ENCODE results near the gene FAHD2A.

Gene FAHD2A

GRCh38 chr2:95382192-95382591 is 20.3 kb upstream of the FAHD2A start:
- Mint-ChIP-seq H3K27ac (no peak overlapping the region), H3K4me1 (ENCODE audit: low read depth) (no peaks in the 10 kb centered on the region), H3K9me3 (no peaks in the 10 kb centered on the region), H3K4me3 (no peak overlapping the region), H3K36me3 (ENCODE audit: low read depth) (no peaks in the 10 kb centered on the region), H3K27me3 (ENCODE audit: low read depth) (no peaks in the 10 kb centered on the region)

GRCh38 chr2:95382686-95383634 is 19.5 kb upstream of the FAHD2A start:
- H3K27ac Mint-ChIP-seq: no peak overlapping the region
- H3K36me3 Mint-ChIP-seq (ENCODE audit: low read depth): no peaks in the 10 kb centered on the region
- H3K4me1 Mint-ChIP-seq (ENCODE audit: low read depth): no peaks in the 10 kb centered on the region
- H3K9me3 Mint-ChIP-seq: no peaks in the 10 kb centered on the region
- no peak overlapping the region for H3K4me3 Mint-ChIP-seq
- H3K27me3 Mint-ChIP-seq (ENCODE audit: low read depth): no peaks in the 10 kb centered on the region

DNA sequence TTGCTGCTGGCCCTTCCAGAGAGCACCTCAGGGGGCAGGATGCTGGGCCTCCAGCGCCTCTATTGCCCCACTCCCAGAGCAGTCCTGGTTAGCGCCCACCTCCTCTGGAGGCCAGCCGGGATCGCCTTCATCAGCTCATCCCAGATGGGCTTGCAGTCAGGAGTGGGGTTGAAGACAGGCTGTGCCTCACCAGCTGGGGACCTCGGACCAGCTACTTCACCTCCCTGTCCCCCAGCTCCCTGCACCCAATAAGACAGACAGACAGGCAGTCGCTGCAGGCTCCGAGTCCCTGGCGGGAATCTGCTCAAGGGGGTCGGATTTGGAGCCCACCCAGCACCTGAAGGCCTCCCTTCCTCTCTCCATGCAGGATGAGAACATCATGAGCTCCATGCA is 18.9 kb upstream of the FAHD2A start:
- H3K36me3 Mint-ChIP-seq (ENCODE audit: low read depth): no peaks in the 10 kb centered on the region
- no peaks in the 10 kb centered on the region for H3K27me3 Mint-ChIP-seq (ENCODE audit: low read depth)
- H3K4me3 Mint-ChIP-seq: no peak overlapping the region
- H3K27ac Mint-ChIP-seq: no peak overlapping the region
- H3K4me1 Mint-ChIP-seq (ENCODE audit: low read depth): no peaks in the 10 kb centered on the region
- H3K9me3 Mint-ChIP-seq: no peaks in the 10 kb centered on the region

GRCh38 chr2:95384854-95385569 is 17.5 kb upstream of the FAHD2A start:
- no peak overlapping the region for H3K27ac Mint-ChIP-seq
- H3K27me3 Mint-ChIP-seq (ENCODE audit: low read depth): no peaks in the 10 kb centered on the region
- H3K36me3 Mint-ChIP-seq (ENCODE audit: low read depth): no peaks in the 10 kb centered on the region
- H3K4me1 Mint-ChIP-seq (ENCODE audit: low read depth): peaks cover 2% of the 10 kb centered on the region
- H3K9me3 Mint-ChIP-seq: no peaks in the 10 kb centered on the region
- no peak overlapping the region for H3K4me3 Mint-ChIP-seq

GRCh38 chr2:95385570-95385984 is 16.9 kb upstream of the FAHD2A start:
- Mint-ChIP-seq H3K27ac (no peak overlapping the region), H3K4me1 (ENCODE audit: low read depth) (peaks cover 2% of the 10 kb centered on the region), H3K27me3 (ENCODE audit: low read depth) (no peaks in the 10 kb centered on the region), H3K9me3 (no peaks in the 10 kb centered on the region), H3K4me3 (no peak overlapping the region), H3K36me3 (ENCODE audit: low read depth) (no peaks in the 10 kb centered on the region)

GRCh38 chr2:95386031-95386430 is 16.5 kb upstream of the FAHD2A start:
- H3K4me3 Mint-ChIP-seq: no peak overlapping the region
- no peaks in the 10 kb centered on the region for H3K36me3 Mint-ChIP-seq (ENCODE audit: low read depth)
- peaks cover 2% of the 10 kb centered on the region for H3K4me1 Mint-ChIP-seq (ENCODE audit: low read depth)
- H3K9me3 Mint-ChIP-seq: no peaks in the 10 kb centered on the region
- H3K27ac Mint-ChIP-seq: no peak overlapping the region
- no peaks in the 10 kb centered on the region for H3K27me3 Mint-ChIP-seq (ENCODE audit: low read depth)

DNA sequence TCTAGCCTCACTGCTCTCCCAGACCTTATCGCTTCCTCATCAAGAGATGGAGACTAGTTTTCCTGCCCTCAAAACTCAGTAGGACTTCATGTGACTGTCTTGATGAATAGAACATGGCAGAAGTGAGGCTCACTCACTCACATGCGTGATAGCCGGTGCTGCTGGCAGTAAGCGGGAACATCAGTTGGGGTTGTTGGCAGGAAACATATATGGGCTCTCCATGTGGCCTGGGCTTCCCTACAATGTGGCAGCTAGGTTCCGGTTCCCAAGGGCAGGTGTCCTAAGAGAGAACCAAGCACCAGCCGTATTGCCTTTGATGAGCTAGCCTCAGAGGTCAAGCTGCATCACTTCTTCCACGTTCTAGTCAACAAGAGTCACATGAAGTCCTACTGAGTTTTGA is 15.2 kb upstream of the FAHD2A start:
- no peak overlapping the region for H3K4me3 Mint-ChIP-seq
- no peaks in the 10 kb centered on the region for H3K9me3 Mint-ChIP-seq
- H3K36me3 Mint-ChIP-seq (ENCODE audit: low read depth): no peaks in the 10 kb centered on the region
- H3K27ac Mint-ChIP-seq: no peak overlapping the region
- no peaks in the 10 kb centered on the region for H3K27me3 Mint-ChIP-seq (ENCODE audit: low read depth)
- H3K4me1 Mint-ChIP-seq (ENCODE audit: low read depth): peaks cover 2% of the 10 kb centered on the region

DNA sequence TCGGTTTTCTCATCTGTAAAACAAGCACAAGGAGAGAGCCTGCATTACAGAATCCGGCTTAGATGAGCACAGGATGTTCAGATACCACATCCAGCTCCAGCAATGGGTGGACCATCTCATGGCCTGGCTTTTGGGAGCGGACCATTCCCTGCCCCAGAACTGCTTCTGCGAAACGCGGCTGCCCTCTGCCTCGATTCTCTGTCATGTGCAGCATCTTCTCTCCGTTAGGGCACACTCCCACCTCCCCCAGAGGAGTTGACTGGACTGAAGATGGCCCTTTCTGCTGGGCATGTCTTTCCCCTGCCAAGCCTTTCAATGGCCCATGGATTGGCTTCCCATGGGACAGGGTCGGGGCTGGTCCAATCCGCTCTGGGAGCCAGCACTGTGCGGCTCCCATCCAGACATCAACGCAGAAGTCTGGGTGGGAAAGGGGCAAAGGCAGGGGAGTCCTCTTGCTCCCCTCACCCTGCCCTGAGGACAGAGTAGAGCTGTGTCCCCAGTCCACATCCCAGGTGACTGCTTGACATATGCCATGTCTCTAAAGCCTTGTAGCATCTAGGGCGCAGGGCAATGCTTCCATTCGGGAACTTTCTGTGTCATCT is 14.3 kb upstream of the FAHD2A start:
- H3K27me3 Mint-ChIP-seq (ENCODE audit: low read depth): no peaks in the 10 kb centered on the region
- peaks cover 2% of the 10 kb centered on the region for H3K4me1 Mint-ChIP-seq (ENCODE audit: low read depth)
- no peak overlapping the region for H3K4me3 Mint-ChIP-seq
- H3K9me3 Mint-ChIP-seq: no peaks in the 10 kb centered on the region
- no peaks in the 10 kb centered on the region for H3K36me3 Mint-ChIP-seq (ENCODE audit: low read depth)
- no peak overlapping the region for H3K27ac Mint-ChIP-seq

- Mint-ChIP-seq H3K9me3 (no peaks in the 10 kb centered on the region), H3K27me3 (ENCODE audit: low read depth) (no peaks in the 10 kb centered on the region)
Measured at GRCh38 chr2:95388856-95389244, 13.7 kb upstream of the FAHD2A start.

GRCh38 chr2:95389245-95390119 is 13.0 kb upstream of the FAHD2A start:
- no peaks in the 10 kb centered on the region for H3K9me3 Mint-ChIP-seq
- H3K27me3 Mint-ChIP-seq (ENCODE audit: low read depth): no peaks in the 10 kb centered on the region
- no peak overlapping the region for H3K27ac Mint-ChIP-seq
- no peak overlapping the region for H3K4me3 Mint-ChIP-seq
- no peaks in the 10 kb centered on the region for H3K36me3 Mint-ChIP-seq (ENCODE audit: low read depth)
- peaks cover 2% of the 10 kb centered on the region for H3K4me1 Mint-ChIP-seq (ENCODE audit: low read depth)

More at GRCh38 chr2:95388856-95389244, 13.7 kb upstream of the FAHD2A start:
- Mint-ChIP-seq H3K4me1 (ENCODE audit: low read depth) (peaks cover 2% of the 10 kb centered on the region), H3K36me3 (ENCODE audit: low read depth) (no peaks in the 10 kb centered on the region), H3K27ac (no peak overlapping the region), H3K4me3 (no peak overlapping the region)

- H3K36me3 Mint-ChIP-seq (ENCODE audit: low read depth): no peaks in the 10 kb centered on the region
- no peak overlapping the region for H3K27ac Mint-ChIP-seq
- peaks cover 2% of the 10 kb centered on the region for H3K4me1 Mint-ChIP-seq (ENCODE audit: low read depth)
- no peak overlapping the region for H3K4me3 Mint-ChIP-seq
- H3K27me3 Mint-ChIP-seq (ENCODE audit: low read depth): no peaks in the 10 kb centered on the region
- H3K9me3 Mint-ChIP-seq: no peaks in the 10 kb centered on the region
Measured at GRCh38 chr2:95390272-95390880, 12.1 kb upstream of the FAHD2A start.

DNA sequence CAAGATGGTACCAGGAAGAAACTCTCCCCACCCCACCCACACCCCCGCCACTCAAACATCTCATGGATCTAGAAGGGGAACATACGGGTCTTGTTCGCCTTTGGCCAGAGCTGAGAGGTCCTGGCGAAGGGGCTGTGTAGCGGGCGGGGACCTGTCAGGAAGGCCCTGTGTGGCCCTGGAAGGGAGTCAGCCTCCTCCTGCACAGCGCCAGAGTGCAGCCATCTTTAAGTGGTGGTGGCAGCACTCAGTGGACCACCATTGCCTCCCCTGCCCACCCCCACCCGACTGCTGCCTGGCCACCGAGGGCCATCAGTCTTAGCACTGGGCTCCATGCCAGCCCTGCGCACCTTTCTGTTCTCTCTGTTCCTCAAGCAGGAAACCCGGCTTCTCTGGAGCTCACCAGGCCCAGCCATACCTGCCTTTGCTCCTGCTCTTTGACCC is 11.6 kb upstream of the FAHD2A start:
- Mint-ChIP-seq H3K27me3 (ENCODE audit: low read depth) (no peaks in the 10 kb centered on the region), H3K27ac (no peak overlapping the region), H3K36me3 (ENCODE audit: low read depth) (no peaks in the 10 kb centered on the region), H3K4me3 (no peak overlapping the region), H3K9me3 (no peaks in the 10 kb centered on the region), H3K4me1 (ENCODE audit: low read depth) (peaks cover 2% of the 10 kb centered on the region)

DNA sequence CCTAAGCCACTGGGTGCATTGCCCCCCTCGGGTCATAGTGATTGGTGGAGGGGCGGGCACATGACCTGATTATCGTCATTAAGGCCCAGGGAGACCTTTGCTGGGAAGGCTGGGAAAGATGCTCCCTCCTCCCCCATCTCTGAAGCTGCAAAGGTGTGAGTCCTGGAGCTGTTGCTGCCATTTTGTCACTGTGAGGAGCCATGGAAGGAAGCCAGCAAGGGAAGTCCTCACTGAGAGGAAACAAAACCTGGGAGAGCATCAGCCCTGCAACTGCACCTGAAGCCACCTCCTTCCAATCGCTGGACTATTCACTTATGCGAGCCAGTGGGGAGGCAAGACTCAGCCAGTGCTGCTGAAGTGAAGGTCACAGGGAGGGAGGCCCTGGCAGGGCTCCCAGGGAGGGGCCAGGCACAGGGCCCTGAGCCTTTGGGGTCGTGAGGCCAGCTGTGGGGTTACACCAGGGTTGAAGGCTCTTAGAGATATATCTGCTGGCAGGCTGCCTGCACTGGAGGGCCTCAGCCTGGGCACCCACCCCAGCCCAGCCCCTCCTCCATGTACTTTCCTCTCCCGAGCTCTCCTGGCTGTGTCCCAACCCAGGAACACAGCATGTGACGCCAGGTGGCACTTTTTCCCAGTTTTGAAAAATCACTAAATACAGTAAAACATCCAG is 10.7 kb upstream of the FAHD2A start:
- Mint-ChIP-seq H3K4me3 (no peak overlapping the region), H3K36me3 (ENCODE audit: low read depth) (no peaks in the 10 kb centered on the region)

More for the DNA sequence above, 10.7 kb upstream of the FAHD2A start:
- H3K9me3 Mint-ChIP-seq: no peaks in the 10 kb centered on the region
- no peaks in the 10 kb centered on the region for H3K27me3 Mint-ChIP-seq (ENCODE audit: low read depth)
- H3K4me1 Mint-ChIP-seq (ENCODE audit: low read depth): peaks cover 2% of the 10 kb centered on the region
- H3K27ac Mint-ChIP-seq: no peak overlapping the region
